ENCODE results near the gene TALDO1.
A peak's percentile ranks its signal among the peaks of the same experiment; 100 is the strongest.

Gene TALDO1

GRCh38 chr11:745428-745827 is 1.8 kb upstream of the TALDO1 start:
- Histone ChIP-seq H3K9me2 (ENCODE audit: low read depth, low read length) (no peaks in the 10 kb centered on the region), H3K4me3 (ENCODE audit: low read depth, low read length, poor library complexity, severe bottlenecking) (no peak overlapping the region), H3K79me2 (ENCODE audit: insufficient read depth, low read length) (peaks cover 28% of the 10 kb centered on the region), H2AFZ (ENCODE audit: low read length) (no peak overlapping the region), H3K9me3 (ENCODE audit: low read length) (no peaks in the 10 kb centered on the region), H3K36me3 (ENCODE audit: insufficient read depth, low read length) (peaks cover 4% of the 10 kb centered on the region; the same call in 1 of the 2 replicates), H4K20me1 (ENCODE audit: insufficient read depth, low read length) (no peaks in the 10 kb centered on the region), H3K4me2 (ENCODE audit: low read length) (no peak overlapping the region), H3K4me1 (ENCODE audit: insufficient read depth, low read length, severe bottlenecking) (peaks cover 26% of the 10 kb centered on the region), H3K9ac (ENCODE audit: low read length) (no peak overlapping the region), H3K27me3 (ENCODE audit: insufficient read depth, low read length) (0 out of 2 replicates have a peak, but pooled peaks cover 5% of the 10 kb centered on the region), H3F3A (ENCODE audit: insufficient read depth, low read length) (0 out of 2 replicates have a peak, but pooled peaks cover 5% of the 10 kb centered on the region), H3K27ac (ENCODE audit: low read depth, low read length, poor library complexity, severe bottlenecking) (no peak overlapping the region)
- TF ChIP-seq CTCF (IDR thresholded peaks at IDR 0.05; ENCODE audit: low read length), result no peak

GRCh38 chr11:746289-747157 is 741 bp upstream of the TALDO1 start:
- Histone ChIP-seq H3K9me2 (ENCODE audit: low read depth, low read length) (no peaks in the 10 kb centered on the region), H2AFZ (ENCODE audit: low read length) (no peak overlapping the region)

GRCh38 chr11:748007-748359 is 719 bp downstream of the TALDO1 start:
- TF ChIP-seq CTCF (IDR thresholded peaks at IDR 0.05; ENCODE audit: low read length) (no peak), EZH2 (IDR thresholded peaks at IDR 0.05; ENCODE audit: borderline replicate concordance, low read length) (no peak)
- H3K4me1 ChIP-seq (ENCODE audit: insufficient read depth, low read length, severe bottlenecking), result peaks cover 26% of the 10 kb centered on the region
- H3K36me3 ChIP-seq (ENCODE audit: insufficient read depth, low read length), result peaks cover 15% of the 10 kb centered on the region; the same call in 1 of the 2 replicates
- no peaks in the 10 kb centered on the region for H3K9me3 ChIP-seq (ENCODE audit: low read length)
- H3F3A ChIP-seq (ENCODE audit: insufficient read depth, low read length), result 0 out of 2 replicates have a peak, but pooled peaks cover 5% of the 10 kb centered on the region
- peak overlapping the region; percentile 73 for H3K27ac ChIP-seq (ENCODE audit: low read depth, low read length, poor library complexity, severe bottlenecking)
- peaks cover 50% of the 10 kb centered on the region for H3K79me2 ChIP-seq (ENCODE audit: insufficient read depth, low read length)
- H3K27me3 ChIP-seq (ENCODE audit: insufficient read depth, low read length), result 0 out of 2 replicates have a peak, but pooled peaks cover 5% of the 10 kb centered on the region
- H3K4me3 ChIP-seq (ENCODE audit: low read depth, low read length, poor library complexity, severe bottlenecking), result peak overlapping the region; percentile 96
- H4K20me1 ChIP-seq (ENCODE audit: insufficient read depth, low read length), result no peaks in the 10 kb centered on the region
- no peaks in the 10 kb centered on the region for H3K9me2 ChIP-seq (ENCODE audit: low read depth, low read length)
- H2AFZ ChIP-seq (ENCODE audit: low read length), result no peak overlapping the region
- peak overlapping the region; percentile 90 for H3K9ac ChIP-seq (ENCODE audit: low read length)
- H3K4me2 ChIP-seq (ENCODE audit: low read length), result peak overlapping the region; percentile 85

More at GRCh38 chr11:746289-747157, 741 bp upstream of the TALDO1 start:
- no peak for TF ChIP-seq EZH2 (IDR thresholded peaks at IDR 0.05; ENCODE audit: borderline replicate concordance, low read length)
- TF ChIP-seq CTCF (IDR thresholded peaks at IDR 0.05; ENCODE audit: low read length), result no peak
- H3K4me1 ChIP-seq (ENCODE audit: insufficient read depth, low read length, severe bottlenecking), result peaks cover 26% of the 10 kb centered on the region
- peak overlapping the region; percentile 85 for H3K4me2 ChIP-seq (ENCODE audit: low read length)
- peak overlapping the region; percentile 90 for H3K9ac ChIP-seq (ENCODE audit: low read length)
- H3K79me2 ChIP-seq (ENCODE audit: insufficient read depth, low read length), result peaks cover 37% of the 10 kb centered on the region
- H3K27me3 ChIP-seq (ENCODE audit: insufficient read depth, low read length), result 0 out of 2 replicates have a peak, but pooled peaks cover 5% of the 10 kb centered on the region
- peaks cover 10% of the 10 kb centered on the region; the same call in 1 of the 2 replicates for H3K36me3 ChIP-seq (ENCODE audit: insufficient read depth, low read length)
- H3K27ac ChIP-seq (ENCODE audit: low read depth, low read length, poor library complexity, severe bottlenecking), result no peak overlapping the region
- H3K9me3 ChIP-seq (ENCODE audit: low read length), result no peaks in the 10 kb centered on the region
- H3F3A ChIP-seq (ENCODE audit: insufficient read depth, low read length), result 0 out of 2 replicates have a peak, but pooled peaks cover 5% of the 10 kb centered on the region
- H3K4me3 ChIP-seq (ENCODE audit: low read depth, low read length, poor library complexity, severe bottlenecking), result peak overlapping the region; percentile 96
- no peaks in the 10 kb centered on the region for H4K20me1 ChIP-seq (ENCODE audit: insufficient read depth, low read length)
